Measurements from ENCODE around the gene MYEOV. TPM values are rescaled to one million over a fixed set of nuclear protein-coding genes. Genes with fewer than 3 reads are reported as not detected.

Gene MYEOV
- 0.49 and 0.97 TPM in 2 replicates for total RNA-seq

DNA sequence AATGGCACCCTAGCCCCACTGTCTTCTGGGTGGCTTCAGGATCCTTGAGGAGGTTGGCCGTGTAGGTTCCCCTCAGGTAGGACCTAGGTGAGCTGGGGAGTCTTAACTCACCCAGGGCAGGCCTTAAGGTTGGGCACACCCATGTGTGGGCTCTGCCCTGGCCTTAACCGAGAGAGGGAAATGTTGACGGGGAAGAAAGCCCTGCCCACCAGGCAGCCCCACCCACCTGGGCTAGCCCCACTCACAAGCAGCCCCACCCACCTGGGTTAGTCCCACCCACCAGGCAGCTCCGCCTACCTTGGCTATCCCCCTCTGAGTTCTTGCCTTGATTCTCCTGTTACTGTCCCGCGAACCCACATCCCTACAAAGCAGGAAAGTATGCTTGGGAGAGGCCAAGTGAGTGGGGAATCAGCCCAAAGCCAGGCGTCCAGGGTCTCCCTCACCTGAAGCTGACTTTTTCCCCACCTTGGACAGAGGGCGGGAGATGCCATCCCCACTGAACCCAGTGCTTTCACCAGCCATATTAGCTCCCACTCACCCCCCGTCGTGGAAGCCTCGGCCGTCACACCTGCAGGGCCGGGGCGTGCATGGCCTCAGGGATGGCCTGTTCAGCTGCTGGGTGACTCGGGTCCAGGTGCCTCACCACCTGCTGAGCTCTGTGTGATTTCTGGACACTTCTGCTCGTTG is at the start of gene MYEOV:
Gene MYEOV, plus strand, starts transcription at position 337 of the 687 bp plus-strand sequence. CDS start 1,200 bp downstream, outside the sequence.

Other genes starting within 250 kb of the MYEOV start
- 21.6 and 30.5 TPM in 2 replicates for gene TPCN2, start 245.2 kb upstream of the MYEOV start, total RNA-seq
- 0.24 and 0.65 TPM in 2 replicates for gene SMIM38, start 138.2 kb upstream of the MYEOV start, total RNA-seq
- not detected in 2 replicates for gene LINC01488, start 187.5 kb downstream of the MYEOV start, total RNA-seq

Data from hair follicle dermal papilla cell (primary cell).